IPS-20b (cell line): ENCODE measurements around the gene CTSC.

Source experiments
- H3K27ac ChIP-seq: one replicate; pipeline ENCODE4 v1.5.1; 2013; ENCODE audit warnings: low read length
- H3K27me3 ChIP-seq: 2 replicates; pipeline ENCODE4 v1.6.1; 2013; ENCODE audit warnings: mild to moderate bottlenecking, low read length, inconsistent platforms; ENCODE audit not compliant: insufficient read depth
- H3K36me3 ChIP-seq: 2 replicates; pipeline ENCODE4 v1.6.1; 2013; ENCODE audit warnings: low read depth, mild to moderate bottlenecking, inconsistent platforms, low read length, moderate library complexity; ENCODE audit not compliant: insufficient read depth
- H3K4me1 ChIP-seq: 2 replicates; pipeline ENCODE4 v1.6.1; 2013; ENCODE audit warnings: mild to moderate bottlenecking, control low read depth, inconsistent platforms, low read length, moderate library complexity; ENCODE audit not compliant: insufficient read depth
- H3K4me3 ChIP-seq: 2 replicates; pipeline ENCODE4 v1.5.1; 2013; ENCODE audit warnings: mild to moderate bottlenecking, low read length, inconsistent platforms
- H3K9ac ChIP-seq: 2 replicates; pipeline ENCODE4 v1.6.1; 2013; ENCODE audit warnings: low read depth, mild to moderate bottlenecking, inconsistent platforms, low read length, moderate library complexity
- H3K9me3 ChIP-seq: 2 replicates; pipeline ENCODE4 v1.6.1; 2013; ENCODE audit warnings: mild to moderate bottlenecking, low read depth, low read length, inconsistent platforms; ENCODE audit not compliant: insufficient read depth

Gene CTSC

GRCh38 chr11:88337181-88337986 is at the start of gene CTSC:
Gene CTSC (minus strand): TSS chr11:88337736. CDS start chr11:88337672, 64 bp downstream.
- Histone ChIP-seq H3K27me3 (no peaks in the 10 kb centered on the region), H3K36me3 (peaks cover 37% of the 10 kb centered on the region), H3K4me1 (peaks cover 18% of the 10 kb centered on the region; the same call in 1 of the 2 replicates), H3K9ac (peak within 1 kb of the TSS; percentile 96), H3K4me3 (peak within 1 kb of the TSS; percentile 87), H3K9me3 (no peaks in the 10 kb centered on the region), H3K27ac (peak within 1 kb of the TSS; percentile 87)

DNA sequence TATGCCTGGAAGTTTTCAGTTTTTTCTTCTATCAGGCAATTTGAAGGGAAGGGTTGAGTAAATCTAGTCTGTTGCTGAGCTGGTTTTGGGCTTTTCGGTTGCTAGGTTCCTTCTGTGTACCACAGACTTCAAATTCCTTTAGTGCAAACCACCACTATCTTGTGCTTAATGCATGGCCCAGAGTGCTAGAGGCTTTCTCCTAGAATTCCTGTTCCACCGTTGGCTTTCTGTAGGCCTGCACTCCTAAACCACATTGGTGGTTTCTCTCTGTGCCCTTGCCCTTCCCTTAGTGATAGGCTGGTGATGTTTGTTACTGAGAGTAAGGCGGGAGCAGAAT is 47.1 kb upstream of the CTSC start:
- H3K27ac ChIP-seq, result no peak overlapping the region
- no peaks in the 10 kb centered on the region for H3K27me3 ChIP-seq
- no peak overlapping the region for H3K9ac ChIP-seq
- H3K9me3 ChIP-seq, result no peaks in the 10 kb centered on the region
- no peak overlapping the region for H3K4me3 ChIP-seq
- H3K36me3 ChIP-seq, result no peaks in the 10 kb centered on the region
- no peaks in the 10 kb centered on the region; the same call in 1 of the 2 replicates for H3K4me1 ChIP-seq

DNA sequence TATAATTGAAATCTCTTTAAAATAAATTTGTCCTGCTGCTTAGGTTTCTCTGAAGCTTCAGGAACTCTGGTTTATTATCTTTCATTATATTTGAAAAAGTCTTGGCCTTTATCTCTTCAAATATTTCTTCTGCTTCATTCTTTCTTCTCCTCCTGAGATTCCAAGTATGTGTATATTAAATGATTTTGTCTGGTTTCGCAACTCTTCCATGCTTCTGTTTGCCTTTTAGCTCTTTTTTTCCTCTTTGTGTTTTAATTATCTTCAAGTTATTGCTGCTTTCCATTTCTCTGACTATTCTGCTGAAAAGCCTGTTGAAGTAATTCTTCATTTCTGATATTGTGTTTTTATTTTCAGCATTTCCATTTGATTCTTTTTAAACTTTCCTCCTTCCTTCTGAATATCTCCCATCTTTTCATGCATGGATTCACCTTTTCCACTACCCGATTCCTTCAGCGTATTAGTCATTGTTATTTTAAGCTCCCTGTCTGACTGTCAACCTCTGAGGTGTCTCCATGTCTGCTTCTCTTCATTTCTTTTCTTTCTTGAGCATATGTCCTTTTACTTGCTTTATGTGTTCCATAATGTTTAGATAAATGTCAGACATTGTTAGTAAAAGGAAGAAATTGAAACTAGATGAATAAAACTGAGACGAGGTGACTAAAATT is 46.6 kb upstream of the CTSC start:
- Histone ChIP-seq H3K27ac (no peak overlapping the region), H3K9me3 (no peaks in the 10 kb centered on the region), H3K4me1 (peaks cover 1% of the 10 kb centered on the region; the same call in 1 of the 2 replicates), H3K4me3 (no peak overlapping the region), H3K36me3 (no peaks in the 10 kb centered on the region), H3K27me3 (no peaks in the 10 kb centered on the region), H3K9ac (no peak overlapping the region)

- H3K36me3 ChIP-seq, result no peaks in the 10 kb centered on the region
- H3K27me3 ChIP-seq, result no peaks in the 10 kb centered on the region
- no peak overlapping the region for H3K27ac ChIP-seq
- H3K9me3 ChIP-seq, result no peaks in the 10 kb centered on the region
- no peak overlapping the region for H3K9ac ChIP-seq
- H3K4me1 ChIP-seq, result peaks cover 3% of the 10 kb centered on the region; the same call in 1 of the 2 replicates
- no peak overlapping the region for H3K4me3 ChIP-seq
Measured at GRCh38 chr11:88383447-88383846, 45.9 kb upstream of the CTSC start.

DNA sequence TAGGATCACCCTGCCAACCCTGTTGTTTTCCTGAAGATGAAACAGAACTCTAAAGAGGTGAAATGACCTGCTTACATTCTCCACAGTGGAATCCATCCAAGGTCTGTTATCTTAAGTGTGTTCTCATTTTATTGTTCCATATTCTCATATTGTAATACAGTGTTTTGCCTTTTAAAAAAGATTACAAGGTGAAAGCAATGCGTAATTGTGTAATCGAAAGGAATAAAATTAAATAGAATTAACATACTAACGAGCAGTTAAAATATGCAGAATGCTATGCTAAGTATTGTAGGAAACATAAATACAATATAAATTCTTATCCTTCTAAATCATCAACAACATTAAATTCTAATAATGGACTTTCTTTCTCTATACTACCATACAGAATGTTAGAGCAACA is 41.6 kb upstream of the CTSC start:
- Histone ChIP-seq H3K9me3 (no peaks in the 10 kb centered on the region), H3K27me3 (no peaks in the 10 kb centered on the region), H3K9ac (no peak overlapping the region), H3K4me1 (peaks cover 24% of the 10 kb centered on the region), H3K36me3 (no peaks in the 10 kb centered on the region), H3K27ac (no peak overlapping the region), H3K4me3 (no peak overlapping the region)

DNA sequence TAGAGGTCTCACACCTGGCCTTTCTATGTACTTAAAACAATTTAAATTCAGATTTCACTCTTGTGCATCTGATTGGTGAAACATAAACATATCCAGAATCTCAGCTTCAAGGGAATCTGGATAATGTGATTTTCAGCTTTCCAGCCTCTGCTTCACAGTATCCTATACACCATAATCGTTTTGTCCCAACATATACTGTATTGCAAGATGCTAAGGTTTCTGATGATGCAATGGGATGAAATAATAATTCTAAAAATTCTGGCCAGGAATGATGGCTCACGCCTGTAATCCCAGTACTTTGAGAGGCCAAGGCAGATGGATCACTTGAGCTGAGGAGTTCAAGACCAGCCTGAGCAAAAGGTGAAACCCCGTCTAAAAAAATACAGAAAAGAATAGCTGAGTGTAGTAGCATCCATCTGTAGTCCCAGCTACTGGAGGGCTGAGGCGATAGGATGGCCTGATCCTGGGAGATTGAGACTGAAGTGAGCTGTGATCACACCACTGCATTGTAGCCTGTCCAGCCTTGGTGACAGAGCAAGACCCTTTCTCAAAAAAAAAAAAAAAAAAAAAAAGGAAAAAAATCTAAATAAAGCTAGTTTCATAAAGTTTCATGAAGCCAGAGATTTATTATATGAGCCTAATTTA is 41.0 kb upstream of the CTSC start:
- no peak overlapping the region for H3K27ac ChIP-seq

DNA sequence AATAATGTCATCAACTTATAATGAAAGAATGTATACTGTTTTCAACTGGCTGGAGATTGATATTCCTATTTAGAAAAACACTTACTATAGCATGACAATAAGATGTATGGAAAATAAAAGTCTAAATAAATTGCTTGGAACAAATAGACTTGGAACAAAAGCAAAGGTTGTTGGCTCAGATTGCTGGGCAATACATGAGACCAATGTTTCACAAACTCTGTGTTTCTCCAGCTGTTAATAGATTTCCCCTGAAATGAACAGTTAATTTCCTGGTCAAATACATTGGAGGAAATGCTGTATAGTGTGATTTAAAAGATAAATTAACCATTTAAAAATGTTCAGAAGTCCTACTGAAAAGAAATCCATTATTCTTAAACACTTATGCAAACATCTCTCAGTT is 40.1 kb upstream of the CTSC start:
- H3K27me3 ChIP-seq, result no peaks in the 10 kb centered on the region
- peaks cover 24% of the 10 kb centered on the region for H3K4me1 ChIP-seq
- no peak overlapping the region for H3K27ac ChIP-seq
- no peaks in the 10 kb centered on the region for H3K36me3 ChIP-seq
- no peak overlapping the region for H3K4me3 ChIP-seq
- H3K9me3 ChIP-seq, result no peaks in the 10 kb centered on the region
- H3K9ac ChIP-seq, result no peak overlapping the region

More for the DNA sequence above, 41.0 kb upstream of the CTSC start:
- Histone ChIP-seq H3K27me3 (no peaks in the 10 kb centered on the region), H3K9ac (no peak overlapping the region), H3K4me3 (no peak overlapping the region), H3K9me3 (no peaks in the 10 kb centered on the region), H3K4me1 (peaks cover 24% of the 10 kb centered on the region), H3K36me3 (no peaks in the 10 kb centered on the region)

GRCh38 chr11:88377144-88377543 is 39.6 kb upstream of the CTSC start:
- peaks cover 24% of the 10 kb centered on the region for H3K4me1 ChIP-seq
- H3K27me3 ChIP-seq, result no peaks in the 10 kb centered on the region
- H3K27ac ChIP-seq, result no peak overlapping the region
- H3K9me3 ChIP-seq, result no peaks in the 10 kb centered on the region
- H3K36me3 ChIP-seq, result no peaks in the 10 kb centered on the region
- H3K4me3 ChIP-seq, result no peak overlapping the region
- H3K9ac ChIP-seq, result no peak overlapping the region

- peak overlapping the region; percentile 44; the same call in 1 of the 2 replicates for H3K4me3 ChIP-seq
- H3K9ac ChIP-seq, result no peak overlapping the region
- H3K36me3 ChIP-seq, result no peaks in the 10 kb centered on the region
- H3K4me1 ChIP-seq, result peaks cover 24% of the 10 kb centered on the region
- no peaks in the 10 kb centered on the region for H3K27me3 ChIP-seq
- H3K9me3 ChIP-seq, result no peaks in the 10 kb centered on the region
- H3K27ac ChIP-seq, result no peak overlapping the region
Measured at GRCh38 chr11:88375927-88376470, 38.5 kb upstream of the CTSC start.

DNA sequence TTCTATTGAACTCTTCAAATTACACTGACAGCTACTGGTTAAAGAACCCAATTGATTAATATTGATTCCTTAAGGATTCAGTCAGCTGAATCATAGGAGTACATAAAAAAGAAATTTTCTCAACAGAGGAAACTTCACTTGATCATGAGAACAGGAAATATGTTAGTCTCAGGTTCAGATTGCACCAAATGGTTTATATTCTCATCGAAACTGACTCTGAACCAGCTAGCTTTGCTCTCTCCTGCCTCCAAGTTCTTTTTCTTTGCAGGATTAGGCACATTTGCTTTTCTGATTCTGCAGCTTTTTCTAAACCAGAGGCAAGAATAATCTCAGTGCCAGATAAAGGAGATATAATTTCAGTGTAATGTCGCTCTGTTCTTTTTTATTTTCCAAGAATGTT is 33.2 kb upstream of the CTSC start:
- Histone ChIP-seq H3K9me3 (no peaks in the 10 kb centered on the region), H3K9ac (no peak overlapping the region), H3K27me3 (no peaks in the 10 kb centered on the region), H3K36me3 (no peaks in the 10 kb centered on the region), H3K4me1 (peaks cover 6% of the 10 kb centered on the region; the same call in 1 of the 2 replicates), H3K27ac (no peak overlapping the region), H3K4me3 (no peak overlapping the region)

- H3K27ac ChIP-seq, result no peak overlapping the region
- H3K36me3 ChIP-seq, result no peaks in the 10 kb centered on the region
- H3K4me3 ChIP-seq, result no peak overlapping the region
- no peaks in the 10 kb centered on the region for H3K27me3 ChIP-seq
- H3K4me1 ChIP-seq, result no peaks in the 10 kb centered on the region; the same call in 1 of the 2 replicates
- H3K9me3 ChIP-seq, result no peaks in the 10 kb centered on the region
- H3K9ac ChIP-seq, result no peak overlapping the region
Measured at GRCh38 chr11:88367310-88367709, 29.8 kb upstream of the CTSC start.
